Measurements from ENCODE around the gene MYL10.

The MYL10 gene

DNA sequence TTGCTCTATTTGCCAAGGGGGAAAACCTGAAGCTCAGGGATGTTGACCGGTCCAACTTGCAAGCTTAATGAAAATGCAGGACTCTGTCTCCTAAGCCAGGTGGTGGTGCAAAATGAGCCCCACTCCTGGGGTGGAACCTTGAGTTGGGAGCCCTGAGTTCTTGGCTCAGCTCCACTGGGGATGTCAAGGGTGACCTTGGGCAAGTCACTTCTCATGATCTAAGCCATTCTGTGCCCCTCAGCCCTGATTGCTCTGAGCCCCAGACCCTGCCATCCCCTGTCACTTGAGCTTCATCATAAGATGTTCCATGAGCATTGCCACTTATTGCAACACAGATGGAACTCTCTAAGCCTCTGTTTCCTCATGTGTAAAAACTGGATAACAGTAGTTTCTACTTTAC, 33.9 kb downstream of the MYL10 start:
- no peak for DNase-seq

DNA sequence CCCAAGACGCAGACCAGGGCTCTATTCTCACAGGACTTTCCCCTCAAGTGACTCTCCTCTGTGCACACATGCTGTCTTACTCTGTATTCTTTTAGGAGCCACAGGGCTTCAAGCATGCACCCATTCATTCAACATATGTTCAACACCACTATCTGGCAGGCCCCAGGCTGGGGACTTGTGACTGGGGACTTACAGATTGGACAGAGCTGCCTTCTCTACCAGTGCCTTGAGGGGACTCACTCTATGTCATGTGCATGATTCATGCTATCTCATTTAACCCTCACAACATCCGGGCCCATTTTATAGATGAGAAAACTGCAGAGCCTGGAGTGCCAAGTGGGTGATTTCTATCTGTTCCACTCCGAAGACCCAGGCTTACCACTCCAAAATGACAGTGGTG, 34.3 kb downstream of the MYL10 start:
- DNase-seq = no peak

DNA sequence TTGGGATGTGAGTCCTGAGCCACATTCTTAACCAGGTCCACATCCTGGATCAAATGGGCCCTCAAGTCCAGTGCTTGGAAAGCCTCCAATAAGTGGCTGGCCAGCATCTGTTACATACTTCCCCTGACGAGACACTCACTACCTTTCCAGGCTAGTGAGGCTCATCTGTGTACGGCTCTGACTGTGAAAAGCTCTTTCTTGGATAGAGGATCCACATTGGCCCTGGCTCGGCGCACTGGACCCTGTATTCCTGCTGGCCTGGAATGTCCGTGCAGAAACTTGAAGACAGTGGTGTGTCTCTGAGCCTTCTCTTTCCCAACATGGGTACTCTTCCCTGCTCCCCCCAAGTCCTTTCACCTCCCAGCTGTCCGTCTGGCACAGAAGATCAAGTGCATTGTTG, 35.5 kb downstream of the MYL10 start:
- no peak for DNase-seq

DNA sequence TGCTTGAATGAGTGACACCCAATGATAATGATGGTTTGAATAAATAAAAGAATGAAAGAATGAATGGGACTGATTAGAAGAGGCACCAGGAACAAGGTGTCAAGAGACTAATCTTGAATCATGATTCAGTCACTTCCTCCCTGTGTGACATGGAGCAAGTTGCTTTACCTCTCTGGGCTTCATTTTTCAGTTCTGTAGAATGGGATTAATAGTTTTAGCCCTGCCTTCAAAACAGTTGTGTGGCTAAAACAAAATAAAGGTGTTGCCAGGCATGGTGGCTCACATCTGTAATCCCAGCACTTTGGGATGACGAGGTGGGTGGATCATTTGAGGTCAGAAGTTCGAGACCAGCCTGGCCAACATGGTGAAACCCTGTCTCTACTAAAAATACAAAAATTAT, 37.6 kb downstream of the MYL10 start:
- no peak for DNase-seq

DNA sequence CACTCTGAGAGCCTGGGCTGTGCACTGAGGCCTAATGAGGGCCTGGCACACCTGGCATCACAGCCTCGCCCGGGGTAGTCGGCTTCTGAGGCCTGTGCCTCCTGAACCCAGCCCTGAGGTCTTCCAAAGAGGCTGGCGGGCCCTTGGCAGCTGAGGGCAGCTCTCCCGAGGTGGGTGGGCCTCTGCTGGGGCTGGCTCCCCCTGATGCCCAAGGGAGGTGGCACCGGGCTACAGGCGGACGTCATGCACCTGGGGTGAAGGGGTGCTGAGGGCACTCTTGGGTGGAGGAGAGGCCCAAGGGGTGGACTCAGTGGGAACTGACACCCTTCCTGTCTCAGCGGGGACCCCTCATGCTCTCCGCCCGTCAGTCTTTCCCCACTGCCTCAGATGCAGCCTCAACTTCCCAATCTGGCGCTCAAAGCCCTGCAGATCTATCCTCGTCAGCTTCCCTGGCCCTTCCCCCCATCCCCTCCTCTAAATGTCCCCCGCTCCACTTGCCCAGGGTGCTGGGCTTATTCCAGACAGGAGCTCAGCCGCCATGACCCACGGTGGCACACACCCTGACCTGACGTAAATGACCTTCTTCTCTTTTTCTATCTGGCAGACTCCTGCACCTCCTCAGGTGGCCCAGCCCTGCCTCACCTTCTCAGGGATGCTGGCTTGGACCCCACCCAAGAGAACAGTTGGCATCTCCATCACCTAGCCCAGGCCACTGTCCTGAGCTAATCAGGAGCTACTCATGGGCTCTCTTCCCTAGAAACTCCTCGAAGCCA, 38.2 kb downstream of the MYL10 start:
- DNase-seq = no peak

DNA sequence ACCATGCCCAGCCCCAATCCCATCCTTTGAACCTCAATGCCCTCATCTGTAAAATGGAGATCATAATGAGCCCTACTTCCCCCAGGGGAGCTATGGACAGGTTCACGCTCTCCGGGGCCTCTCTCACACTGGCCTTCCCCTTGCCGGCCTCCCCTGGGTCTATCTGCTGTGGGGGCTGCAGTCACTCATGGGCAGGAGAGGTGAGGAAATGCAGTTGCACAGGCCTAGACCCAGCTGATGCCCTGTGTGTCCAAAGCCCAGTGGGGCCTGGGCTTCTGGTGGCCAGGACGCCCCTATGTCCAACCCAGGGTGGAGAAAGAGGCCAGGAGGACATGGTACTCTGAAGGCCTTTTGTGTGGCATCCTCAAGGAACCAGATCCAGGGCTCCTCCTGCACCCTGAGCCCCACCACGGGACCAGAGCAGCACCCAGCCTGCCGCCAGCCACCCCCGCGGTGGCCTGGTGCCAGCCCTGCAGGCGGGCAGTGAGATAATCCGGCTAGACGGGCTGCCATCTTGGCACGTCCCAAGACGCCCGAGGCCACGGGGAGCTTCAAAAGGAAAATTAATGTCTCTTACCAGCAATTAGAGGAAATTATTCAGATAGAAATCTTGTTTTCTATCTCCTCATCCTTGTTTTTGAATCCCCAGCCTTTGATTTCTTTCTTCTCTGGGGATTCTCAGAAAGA, 39.0 kb downstream of the MYL10 start:
- no peak for DNase-seq

DNA sequence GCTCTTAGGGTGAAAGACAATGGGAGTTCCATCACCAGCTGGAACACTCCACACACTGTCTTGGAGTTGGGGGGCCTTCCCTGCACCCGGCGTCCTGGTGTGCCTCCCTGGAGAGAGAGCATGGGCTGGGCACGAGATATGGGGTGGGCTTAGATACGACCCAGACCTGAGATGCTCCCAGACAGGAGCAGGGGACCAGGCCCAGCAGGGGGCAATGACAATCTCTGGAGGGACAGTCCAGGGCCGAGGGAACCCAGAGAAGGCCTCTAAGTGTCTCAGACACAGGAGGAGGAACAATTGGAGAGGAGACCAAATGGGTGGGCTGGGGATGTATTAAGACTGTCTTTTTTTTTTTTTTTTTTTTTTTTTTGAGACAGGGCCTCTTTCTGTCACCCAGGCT, 40.0 kb downstream of the MYL10 start:
- DNase-seq = no peak

DNA sequence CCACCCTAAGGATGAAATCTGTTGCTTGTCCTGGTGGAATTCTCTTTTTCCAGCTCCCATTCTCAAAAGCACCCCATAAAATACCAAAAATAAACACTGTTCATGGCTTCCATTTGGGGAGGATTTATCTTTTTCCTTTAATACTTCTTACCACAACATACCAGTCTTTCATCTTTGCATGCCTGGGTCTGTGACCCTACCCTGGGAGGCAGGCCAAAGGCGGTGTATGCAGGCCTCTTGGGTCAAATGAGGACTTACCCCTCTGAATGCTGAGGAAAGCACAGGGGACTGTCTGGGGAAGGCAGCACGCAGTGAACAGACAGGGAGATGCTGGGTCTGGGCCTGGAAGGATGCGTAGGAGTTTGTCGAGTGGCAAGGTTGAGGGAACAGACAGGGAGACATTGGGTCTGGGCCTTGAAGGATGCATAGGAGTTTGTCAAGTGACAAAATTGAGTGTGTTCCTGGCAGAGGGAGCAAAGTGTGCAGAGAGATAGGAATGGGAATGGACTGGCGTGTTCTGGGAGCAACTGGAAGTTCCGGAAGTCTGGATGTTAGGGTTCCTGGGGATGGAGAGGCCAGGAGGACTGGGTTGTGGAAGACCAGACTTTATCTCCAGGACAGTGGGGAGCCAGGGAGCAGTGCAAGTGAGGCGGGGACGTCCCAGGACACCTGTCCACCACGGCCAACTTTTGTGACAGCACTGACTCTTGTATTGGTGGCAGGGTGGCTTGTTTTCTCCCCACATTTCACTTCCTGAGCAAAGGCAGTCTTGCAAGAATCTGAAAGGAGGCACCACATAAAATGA, 40.8 kb downstream of the MYL10 start:
- DNase-seq = no peak

DNA sequence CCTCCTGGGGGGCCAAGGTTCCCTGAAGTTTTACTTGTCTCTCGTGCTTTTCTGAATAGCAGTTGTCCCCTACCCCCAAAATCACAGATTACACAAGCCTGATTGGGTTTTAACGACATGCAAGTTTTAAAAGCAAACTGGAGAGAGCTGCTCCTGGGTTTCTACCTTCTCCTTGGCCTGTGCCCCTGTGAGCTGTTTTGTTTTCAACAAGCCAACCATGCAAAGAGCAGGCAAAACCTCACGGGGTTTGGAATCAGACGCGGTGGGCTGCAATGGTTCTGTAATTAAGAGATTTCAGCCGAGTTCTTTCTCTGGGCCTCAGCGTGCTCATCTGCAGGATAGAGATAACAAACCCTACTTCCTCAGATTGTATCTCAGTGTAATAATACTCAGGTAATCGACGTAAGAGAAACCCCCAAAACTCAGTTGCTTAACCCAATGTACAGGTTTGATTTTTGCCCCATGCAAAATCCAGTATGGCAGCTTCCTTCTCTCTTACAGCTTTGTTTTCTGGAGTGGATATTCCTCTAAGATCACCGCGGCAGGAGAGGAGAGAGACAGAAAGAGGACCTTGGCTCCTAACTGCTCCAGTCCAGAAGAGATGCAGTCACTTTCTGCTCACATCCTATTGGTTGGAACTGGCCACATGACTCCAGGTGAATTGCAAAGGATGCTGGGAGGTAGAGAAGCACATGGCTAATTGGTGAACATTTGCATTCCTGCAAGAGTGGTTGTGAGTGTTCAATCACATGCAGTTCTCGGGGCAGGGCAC, 42.0 kb downstream of the MYL10 start:
- no peak for DNase-seq

DNA sequence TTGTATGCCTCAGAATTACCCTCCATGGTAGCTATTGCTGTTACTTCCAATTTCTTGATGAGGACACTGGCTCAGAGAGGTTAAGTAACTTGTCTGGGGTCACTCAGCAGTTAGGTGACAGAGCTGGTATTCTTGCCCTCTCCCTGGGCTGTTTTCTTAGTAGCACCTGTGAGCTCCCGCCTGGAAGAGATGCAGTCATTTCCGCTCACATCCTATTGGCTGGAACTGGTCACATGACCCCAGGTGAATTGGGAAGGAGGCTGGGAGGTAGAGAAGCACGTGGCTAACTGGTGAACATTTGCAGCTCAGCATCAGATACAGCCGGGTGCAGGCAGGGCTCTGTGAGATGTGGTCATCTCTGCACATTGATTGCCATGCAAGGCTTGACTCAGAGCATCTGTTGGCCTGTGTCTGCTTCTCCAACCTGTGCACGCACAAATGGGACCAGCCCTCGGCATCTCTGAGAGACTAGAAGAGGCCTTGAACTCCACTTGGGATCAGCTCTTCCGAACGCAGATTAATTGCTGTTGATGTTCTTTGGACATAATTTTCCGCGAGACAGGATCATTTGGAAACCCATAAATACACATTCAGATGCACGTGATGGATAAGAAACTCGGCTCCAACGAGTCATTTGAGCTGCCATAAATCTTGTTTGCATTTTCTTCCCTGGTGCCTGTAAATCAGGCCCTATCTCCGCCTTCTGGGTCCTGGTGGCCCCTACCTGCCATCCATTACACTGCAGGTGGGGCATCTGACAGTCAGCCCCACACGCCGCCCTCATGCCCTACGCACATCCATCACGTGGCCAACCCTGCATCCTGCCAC, 42.8 kb downstream of the MYL10 start:
- DNase-seq = no peak

DNA sequence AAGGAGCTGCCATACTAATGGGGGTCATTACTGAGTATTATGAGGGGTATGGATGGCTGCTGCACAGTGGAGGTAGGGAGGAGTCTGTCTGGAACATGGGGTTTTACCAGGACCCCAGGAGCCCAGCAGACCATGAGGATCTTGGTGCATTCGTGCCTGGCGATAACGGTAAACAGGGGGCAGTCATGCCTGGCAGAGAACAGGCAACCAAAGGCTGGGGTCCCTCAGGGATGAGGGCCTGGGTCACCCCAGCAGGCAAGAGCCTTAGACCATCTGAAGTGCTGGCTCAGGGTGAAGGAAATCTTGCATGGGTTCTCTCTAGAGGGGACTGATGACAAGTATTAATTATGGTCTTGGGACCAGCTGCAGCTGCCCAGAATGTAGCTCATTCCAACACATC, 46.1 kb downstream of the MYL10 start:
- no peak for DNase-seq

DNA sequence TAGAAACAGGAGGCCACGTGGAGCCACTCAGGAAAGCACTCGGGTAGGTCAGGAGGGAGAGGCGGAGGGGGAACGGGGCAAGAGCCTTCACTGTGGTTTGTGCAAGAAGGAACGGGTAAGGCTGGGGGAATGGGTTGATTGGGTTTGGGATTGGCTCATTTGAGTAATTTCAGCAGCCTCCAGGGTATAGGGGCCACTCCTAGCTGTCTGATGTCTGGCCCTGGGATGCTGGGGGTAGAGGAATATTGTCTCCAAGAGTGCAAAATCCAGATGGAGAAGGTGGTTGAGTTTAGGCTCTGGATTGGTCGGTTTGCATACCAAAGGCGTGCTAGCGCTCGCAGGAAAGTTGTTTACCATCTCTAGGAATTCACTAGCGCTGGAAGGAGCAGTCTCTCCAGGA, 47.2 kb downstream of the MYL10 start:
- no peak for DNase-seq

DNA sequence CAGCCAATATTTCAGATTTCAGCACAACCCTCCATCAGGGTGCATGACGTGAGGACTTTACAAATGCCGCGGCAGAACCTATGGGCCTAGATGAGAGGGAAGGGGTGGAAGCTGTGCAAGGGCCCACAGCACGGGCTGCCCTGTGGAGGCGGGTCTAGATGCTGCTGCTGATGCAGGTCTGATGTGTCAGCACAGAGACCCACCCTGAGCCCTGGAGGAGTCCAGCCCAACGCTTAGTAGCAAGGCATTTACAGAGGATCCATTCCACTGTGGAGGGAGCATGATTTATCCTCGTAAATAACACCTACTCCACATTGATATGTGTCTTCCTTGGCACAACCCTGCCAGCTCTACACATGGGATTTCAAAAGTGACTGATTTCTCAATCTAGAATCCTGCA, 48.5 kb downstream of the MYL10 start:
- DNase-seq = no peak

DNA sequence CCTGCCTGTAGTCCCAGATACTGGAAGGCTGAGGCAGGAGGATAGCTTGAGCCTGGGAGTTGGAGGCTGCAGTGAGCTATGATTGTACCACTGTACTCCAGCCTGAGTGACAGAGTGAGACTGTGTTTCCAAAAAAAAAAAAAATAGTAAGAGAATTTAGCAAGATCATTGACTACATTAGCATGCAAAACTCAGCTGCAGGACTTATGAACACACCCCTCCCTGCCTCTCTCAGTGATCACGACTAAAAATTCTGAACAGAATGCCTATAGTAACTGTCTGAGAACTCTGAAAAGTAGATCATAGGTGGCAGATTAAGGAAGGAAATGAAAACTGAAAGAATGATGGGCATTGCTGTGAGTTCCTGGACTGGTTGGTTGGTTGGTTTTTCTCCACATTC, 50.5 kb downstream of the MYL10 start:
- DNase-seq = no peak

DNA sequence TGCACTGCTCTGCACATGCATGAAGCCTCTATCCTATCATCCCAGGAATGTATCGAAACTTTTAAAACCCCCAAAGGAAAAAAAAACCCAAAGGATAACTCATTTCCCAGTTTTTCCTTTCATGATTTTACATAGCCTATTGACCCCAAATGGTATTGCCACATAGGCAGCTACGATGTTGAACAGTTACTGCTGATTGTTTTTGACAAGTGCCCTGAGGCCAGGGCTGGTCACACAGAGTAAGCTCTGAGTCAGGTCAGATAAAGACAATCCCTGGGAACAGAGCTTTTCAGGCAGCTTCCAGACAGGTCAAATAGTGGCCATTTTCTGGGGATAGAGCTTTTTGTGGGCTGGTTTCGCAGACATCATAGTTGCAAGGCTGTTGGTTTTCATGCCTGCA, 52.1 kb downstream of the MYL10 start:
- DNase-seq = no peak

DNA sequence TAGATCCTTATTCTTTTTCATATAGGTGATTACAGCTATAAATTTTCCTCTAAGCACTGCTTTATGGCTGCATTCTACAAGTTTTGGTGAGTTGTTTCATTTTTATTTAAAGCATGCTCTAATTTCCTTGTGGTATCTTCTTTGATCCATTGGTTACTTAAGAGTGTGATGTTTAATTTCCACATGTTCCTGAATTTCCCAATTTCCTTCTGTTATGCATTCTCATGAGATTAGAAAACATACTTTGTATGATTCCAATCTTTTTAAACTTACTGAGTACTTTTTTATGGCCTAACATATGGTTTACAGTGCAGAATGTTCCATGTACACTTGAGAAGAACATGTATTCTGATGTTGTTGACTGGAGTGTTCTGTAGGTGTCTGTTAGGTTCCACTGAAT, 53.4 kb downstream of the MYL10 start:
- no peak for DNase-seq

DNA sequence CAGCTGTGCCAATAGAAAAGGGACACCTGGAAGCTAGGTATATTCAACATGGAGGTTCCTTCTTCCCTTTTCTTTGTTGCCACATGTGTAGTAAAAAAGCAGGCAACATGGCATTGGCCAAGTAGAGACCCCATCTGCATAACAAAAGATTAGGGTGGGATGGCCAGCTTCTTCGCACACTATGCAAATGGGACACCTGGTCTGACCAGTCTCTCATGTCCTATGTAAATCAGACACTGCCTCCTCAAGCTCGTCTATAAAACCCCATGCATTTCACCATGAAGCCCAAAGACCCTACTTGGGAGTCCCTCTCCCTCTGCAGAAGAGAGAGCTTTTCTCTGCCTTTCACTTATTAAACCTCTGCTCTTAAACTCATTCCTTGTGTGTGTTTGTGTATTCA, 53.9 kb downstream of the MYL10 start:
- no peak for DNase-seq

DNA sequence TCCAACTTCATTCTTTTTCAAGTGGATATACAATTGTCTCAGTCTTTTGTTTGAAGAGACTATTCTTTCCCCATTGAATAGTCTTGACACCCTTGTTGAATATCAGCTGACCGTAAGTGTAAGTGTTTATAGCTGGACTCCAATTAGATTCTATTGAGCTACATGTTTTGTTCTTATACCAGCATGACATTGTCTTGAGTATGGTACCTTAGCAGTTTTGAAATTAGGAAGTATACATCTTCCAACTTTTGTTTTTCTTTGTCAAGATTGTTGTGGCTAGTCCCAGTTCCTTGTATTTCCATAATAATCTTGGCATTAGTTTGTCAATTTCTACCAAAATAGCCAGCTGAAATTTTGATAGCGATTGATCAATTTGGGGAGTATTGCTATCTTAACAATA, 56.9 kb downstream of the MYL10 start:
- DNase-seq = no peak

DNA sequence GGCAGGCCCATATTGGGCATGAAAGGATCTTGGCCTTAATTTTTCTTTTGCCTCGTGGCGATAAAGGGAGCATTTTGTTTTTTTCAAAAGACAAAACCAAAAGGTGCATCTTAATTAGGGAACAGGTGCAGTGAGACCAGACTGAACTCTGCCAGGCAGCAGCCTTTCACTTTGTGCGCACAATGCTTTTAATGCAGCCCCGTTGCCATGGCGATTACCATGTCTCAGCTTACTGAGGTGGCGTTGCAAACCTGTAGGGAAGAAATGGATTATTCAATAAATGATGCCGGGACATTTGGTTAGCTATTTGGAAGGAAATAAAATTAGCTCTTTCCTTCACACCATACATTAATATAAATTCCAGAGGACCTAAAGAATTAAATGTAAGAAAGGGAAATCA, 61.9 kb downstream of the MYL10 start:
- DNase-seq = no peak

DNA sequence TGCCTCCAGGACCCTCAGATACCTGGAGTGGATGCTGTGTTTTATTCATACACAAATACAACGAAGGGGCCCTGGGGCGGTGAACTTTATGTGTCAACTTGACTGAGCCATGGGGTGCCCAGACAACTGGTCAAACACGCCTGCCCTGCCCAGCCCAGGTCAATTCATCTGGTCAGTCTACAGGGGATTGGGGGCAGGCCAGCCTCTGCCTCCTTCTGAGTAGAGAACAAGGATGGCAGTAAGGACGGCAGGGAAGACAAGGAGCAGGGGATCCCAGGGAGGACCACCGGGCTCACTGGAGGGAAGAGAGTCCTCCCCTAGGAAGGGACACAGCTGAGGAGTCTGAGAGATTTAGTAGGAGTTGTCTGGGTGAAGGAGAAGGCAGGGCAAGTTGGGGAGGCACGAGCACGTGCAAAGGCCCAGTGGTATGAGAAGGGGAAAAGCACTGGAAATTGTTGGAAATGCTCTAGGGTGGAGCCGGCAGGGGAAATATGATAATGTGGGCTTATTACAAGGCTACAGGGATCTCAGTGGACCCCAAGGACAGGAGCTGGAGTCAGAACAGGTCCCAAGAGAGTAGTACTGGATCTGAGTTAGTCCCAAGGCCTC, 63.4 kb downstream of the MYL10 start:
- DNase-seq = no peak

DNA sequence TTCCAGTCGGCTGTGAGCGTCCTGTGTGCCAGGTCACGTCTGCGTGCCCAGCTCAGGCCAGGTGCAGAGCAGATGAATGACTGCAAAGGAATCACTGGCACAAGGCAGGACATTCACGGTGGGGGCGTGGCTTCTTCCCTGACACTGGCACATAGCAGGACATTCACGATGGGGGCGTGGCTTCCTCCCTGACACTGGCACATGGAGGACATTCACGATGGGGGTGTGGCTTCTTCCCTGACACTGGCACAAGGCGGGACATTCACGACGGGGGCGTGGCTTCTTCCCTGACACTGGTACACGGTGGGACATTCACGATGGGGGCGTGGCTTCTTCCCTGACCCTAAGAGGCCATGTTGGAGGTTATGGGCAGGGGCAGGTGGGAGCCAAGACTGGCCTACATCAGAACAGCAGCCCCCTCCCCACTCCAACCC, 64.3 kb downstream of the MYL10 start:
- no peak for DNase-seq
